Hepatocyte (in vitro differentiated cells): ENCODE data around the gene NLK. TPM values are rescaled to one million over a fixed set of nuclear protein-coding genes. Genes with fewer than 3 reads are reported as not detected.

ENCODE experiments used
- DNase-seq: peaks from one replicate; pipeline ENCODE4 v3.0.0-alpha.2; 2016; ENCODE audit warnings: low spot score
- H2AFZ ChIP-seq: fragments of 200-600 bp; sonication (generic); 2 replicates; pipeline ENCODE4 v1.6.0; 2016; ENCODE audit warnings: antibody characterized with exemption, mild to moderate bottlenecking
- H3K27ac ChIP-seq: fragments of 200-600 bp; sonication (generic); 2 replicates; pipeline ENCODE4 v1.5.1; 2016; ENCODE audit warnings: mild to moderate bottlenecking
- H3K27me3 ChIP-seq: fragments of 200-600 bp; sonication (generic); 2 replicates; pipeline ENCODE4 v1.6.1; 2016
- H3K36me3 ChIP-seq: fragments of 200-600 bp; sonication (generic); replicated peaks from 2 replicates; pipeline ENCODE4 v1.5.1; 2016; ENCODE audit warnings: low read depth; ENCODE audit not compliant: insufficient read depth
- H3K4me1 ChIP-seq: fragments of 200-600 bp; sonication (generic); 2 replicates; pipeline ENCODE4 v1.5.1; 2016; ENCODE audit warnings: mild to moderate bottlenecking, moderate library complexity; ENCODE audit not compliant: insufficient read depth
- H3K4me2 ChIP-seq: fragments of 200-600 bp; sonication (generic); 2 replicates; pipeline ENCODE4 v1.6.0; 2016
- H3K4me3 ChIP-seq: fragments of 200-600 bp; sonication (generic); 2 replicates; pipeline ENCODE4 v1.5.1; 2016; ENCODE audit warnings: mild to moderate bottlenecking
- H3K79me2 ChIP-seq: fragments of 200-600 bp; sonication (generic); 2 replicates; pipeline ENCODE4 v1.6.0; 2017; ENCODE audit warnings: mild to moderate bottlenecking
- H3K9me2 ChIP-seq: fragments of 200-600 bp; sonication (generic); replicated peaks from 2 replicates; pipeline ENCODE4 v1.6.0; 2017; ENCODE audit warnings: mild to moderate bottlenecking; ENCODE audit not compliant: insufficient read depth
- H3K9me3 ChIP-seq: fragments of 200-600 bp; sonication (generic); 2 replicates; pipeline ENCODE4 v1.5.1; 2016; ENCODE audit warnings: low read depth, mild to moderate bottlenecking
- H4K20me1 ChIP-seq: fragments of 200-600 bp; sonication (generic); 2 replicates; pipeline ENCODE4 v1.6.0; 2016; ENCODE audit warnings: mild to moderate bottlenecking; ENCODE audit not compliant: insufficient read depth, poor library complexity, severe bottlenecking
- EZH2 ChIP-seq: fragments of 200-600 bp; sonication (generic); IDR thresholded peaks from 2 replicates; pipeline ENCODE4 v1.6.1; 2016; ENCODE audit warnings: antibody characterized with exemption, mild to moderate bottlenecking, borderline replicate concordance
- EZH2phosphoT487 ChIP-seq: fragments of 200-600 bp; sonication (generic); IDR thresholded peaks from one replicate; pipeline ENCODE4 v1.6.1; 2018; ENCODE audit warnings: antibody characterized with exemption, mild to moderate bottlenecking, low read depth, moderate library complexity; ENCODE audit not compliant: unreplicated experiment, severe bottlenecking
- WGBS: methylation state at CpG from one replicate; pipeline ENCODE4 v1.1.6; 2016; ENCODE audit warnings: low lambda C conversion rate; ENCODE audit errors: missing lambda C conversion rate; 5-methylcytosine and 5-hydroxymethylcytosine counted together
- polyA plus RNA-seq: library from polyadenylated mRNA; unstranded; fragments of >200 nt; fragmentation: Nextera tagmentation; extraction: Ambion mirVana; gene quantifications from 2 replicates; pipeline ENCODE4 v1.2.1, GENCODE V29; 2016
- total RNA-seq: library from RNA; depleted of rRNA; stranded (reverse); fragments of >200 nt; gene quantifications from 2 replicates; pipeline ENCODE4 v1.2.3, GENCODE V29; 2014
- TF ChIP-seq, protein P1 (sequence below): fragments of 200-600 bp; sonication (generic); IDR thresholded peaks from 2 replicates; pipeline ENCODE4 v1.5.1; 2016; ENCODE audit warnings: antibody characterized with exemption, mild to moderate bottlenecking; ENCODE audit not compliant: poor library complexity

Gene NLK
- total and polyA plus RNA-seq, 2 experiments from 2014 or later: 5.2 to 24.9 TPM

DNA sequence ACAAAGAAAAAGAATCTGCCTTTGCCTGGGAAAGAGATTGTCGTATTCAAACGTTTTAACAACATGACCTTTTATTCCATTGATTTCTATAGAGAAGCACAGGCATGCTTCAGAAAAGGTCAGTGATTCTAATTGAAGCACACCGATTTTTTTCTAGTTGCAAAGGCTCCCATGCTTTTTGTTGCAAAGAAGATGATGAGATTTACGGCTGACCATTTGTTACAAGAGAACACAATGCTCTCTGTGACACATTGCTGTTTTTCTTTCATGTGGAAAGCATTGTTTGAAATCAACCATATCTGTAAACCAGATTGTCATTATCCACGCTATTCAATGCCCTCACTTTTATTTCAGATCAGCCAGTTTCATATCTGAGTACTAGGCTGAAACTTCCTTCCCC is 99.8 kb downstream of the NLK start:
- TF ChIP-seq EZH2phosphoT487 (no peak), EZH2 (no peak)
- TF ChIP-seq, protein P1, sequence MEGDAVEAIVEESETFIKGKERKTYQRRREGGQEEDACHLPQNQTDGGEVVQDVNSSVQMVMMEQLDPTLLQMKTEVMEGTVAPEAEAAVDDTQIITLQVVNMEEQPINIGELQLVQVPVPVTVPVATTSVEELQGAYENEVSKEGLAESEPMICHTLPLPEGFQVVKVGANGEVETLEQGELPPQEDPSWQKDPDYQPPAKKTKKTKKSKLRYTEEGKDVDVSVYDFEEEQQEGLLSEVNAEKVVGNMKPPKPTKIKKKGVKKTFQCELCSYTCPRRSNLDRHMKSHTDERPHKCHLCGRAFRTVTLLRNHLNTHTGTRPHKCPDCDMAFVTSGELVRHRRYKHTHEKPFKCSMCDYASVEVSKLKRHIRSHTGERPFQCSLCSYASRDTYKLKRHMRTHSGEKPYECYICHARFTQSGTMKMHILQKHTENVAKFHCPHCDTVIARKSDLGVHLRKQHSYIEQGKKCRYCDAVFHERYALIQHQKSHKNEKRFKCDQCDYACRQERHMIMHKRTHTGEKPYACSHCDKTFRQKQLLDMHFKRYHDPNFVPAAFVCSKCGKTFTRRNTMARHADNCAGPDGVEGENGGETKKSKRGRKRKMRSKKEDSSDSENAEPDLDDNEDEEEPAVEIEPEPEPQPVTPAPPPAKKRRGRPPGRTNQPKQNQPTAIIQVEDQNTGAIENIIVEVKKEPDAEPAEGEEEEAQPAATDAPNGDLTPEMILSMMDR: no peak
- Histone ChIP-seq H3K27me3 (no peaks in the 10 kb centered on the region), H3K4me1 (no peaks in the 10 kb centered on the region), H3K9me3 (no peaks in the 10 kb centered on the region), H3K27ac (no peak overlapping the region), H2AFZ (no peak overlapping the region), H3K4me2 (no peak overlapping the region), H4K20me1 (no peaks in the 10 kb centered on the region), H3K79me2 (no peaks in the 10 kb centered on the region), H3K9me2 (no peaks in the 10 kb centered on the region), H3K36me3 (no peaks in the 10 kb centered on the region), H3K4me3 (no peak overlapping the region)
- 81% methylated on average over 5 of the region's 5 CpGs for WGBS
- no peak for DNase-seq

GRCh38 chr17:28144019-28144418 is 101.5 kb downstream of the NLK start:
- Histone ChIP-seq H3K36me3 (no peaks in the 10 kb centered on the region), H3K9me2 (no peaks in the 10 kb centered on the region), H3K4me3 (no peak overlapping the region), H3K27ac (no peak overlapping the region), H4K20me1 (no peaks in the 10 kb centered on the region), H3K79me2 (no peaks in the 10 kb centered on the region), H3K9me3 (no peaks in the 10 kb centered on the region), H3K4me2 (no peak overlapping the region), H3K4me1 (no peaks in the 10 kb centered on the region), H3K27me3 (no peaks in the 10 kb centered on the region), H2AFZ (no peak overlapping the region)
- 82% methylated on average over 3 of the region's 3 CpGs for WGBS
- TF ChIP-seq, protein P1: no peak
- TF ChIP-seq EZH2 (no peak), EZH2phosphoT487 (no peak)
- DNase-seq: no peak

- Histone ChIP-seq H3K4me1 (no peaks in the 10 kb centered on the region), H3K79me2 (no peaks in the 10 kb centered on the region), H3K27me3 (no peaks in the 10 kb centered on the region), H4K20me1 (no peaks in the 10 kb centered on the region), H3K36me3 (no peaks in the 10 kb centered on the region), H3K9me2 (no peaks in the 10 kb centered on the region), H3K27ac (no peak overlapping the region), H2AFZ (no peak overlapping the region), H3K4me3 (no peak overlapping the region), H3K4me2 (no peak overlapping the region), H3K9me3 (no peaks in the 10 kb centered on the region)
- TF ChIP-seq EZH2: no peak
- TF ChIP-seq, protein P1: no peak
- no peak for TF ChIP-seq EZH2phosphoT487
- no peak for DNase-seq
- WGBS: 75% methylated on average over 2 of the region's 2 CpGs
These were observed 102.9 kb downstream of the NLK start for GRCh38 chr17:28145348-28145747.

GRCh38 chr17:28147017-28147416 is 104.5 kb downstream of the NLK start:
- Histone ChIP-seq H4K20me1 (no peaks in the 10 kb centered on the region), H3K4me1 (no peaks in the 10 kb centered on the region), H2AFZ (no peak overlapping the region), H3K79me2 (no peaks in the 10 kb centered on the region), H3K27ac (no peak overlapping the region), H3K9me3 (no peaks in the 10 kb centered on the region), H3K9me2 (no peaks in the 10 kb centered on the region), H3K36me3 (no peaks in the 10 kb centered on the region), H3K4me3 (no peak overlapping the region), H3K4me2 (no peak overlapping the region), H3K27me3 (no peaks in the 10 kb centered on the region)
- TF ChIP-seq EZH2phosphoT487 (no peak), EZH2 (no peak)
- TF ChIP-seq, protein P1: no peak
- no peak for DNase-seq
